Measurements from ENCODE around the gene CPA5.

The CPA5 gene

DNA sequence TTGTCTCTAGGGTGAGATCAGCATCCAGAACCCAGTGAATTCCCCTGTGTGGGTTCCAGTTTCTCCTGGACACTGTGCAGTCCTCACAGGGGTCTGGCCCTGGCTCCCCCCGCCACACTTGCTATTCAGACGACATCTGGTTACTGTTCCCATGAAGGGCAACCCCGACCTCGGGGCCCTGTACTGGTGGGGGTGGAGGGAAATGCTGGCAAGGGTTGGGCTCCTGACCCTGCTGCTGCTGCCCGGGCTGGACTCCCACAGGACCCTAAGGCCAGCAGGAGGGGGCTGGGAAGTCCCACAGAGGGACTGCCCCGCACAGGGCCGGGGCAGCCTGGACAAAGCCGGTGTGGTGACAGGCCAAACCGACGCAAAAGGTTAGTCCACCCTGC is 34.9 kb downstream of the CPA5 start:
- DNase-seq (ENCODE audit: low read depth), result no peak

DNA sequence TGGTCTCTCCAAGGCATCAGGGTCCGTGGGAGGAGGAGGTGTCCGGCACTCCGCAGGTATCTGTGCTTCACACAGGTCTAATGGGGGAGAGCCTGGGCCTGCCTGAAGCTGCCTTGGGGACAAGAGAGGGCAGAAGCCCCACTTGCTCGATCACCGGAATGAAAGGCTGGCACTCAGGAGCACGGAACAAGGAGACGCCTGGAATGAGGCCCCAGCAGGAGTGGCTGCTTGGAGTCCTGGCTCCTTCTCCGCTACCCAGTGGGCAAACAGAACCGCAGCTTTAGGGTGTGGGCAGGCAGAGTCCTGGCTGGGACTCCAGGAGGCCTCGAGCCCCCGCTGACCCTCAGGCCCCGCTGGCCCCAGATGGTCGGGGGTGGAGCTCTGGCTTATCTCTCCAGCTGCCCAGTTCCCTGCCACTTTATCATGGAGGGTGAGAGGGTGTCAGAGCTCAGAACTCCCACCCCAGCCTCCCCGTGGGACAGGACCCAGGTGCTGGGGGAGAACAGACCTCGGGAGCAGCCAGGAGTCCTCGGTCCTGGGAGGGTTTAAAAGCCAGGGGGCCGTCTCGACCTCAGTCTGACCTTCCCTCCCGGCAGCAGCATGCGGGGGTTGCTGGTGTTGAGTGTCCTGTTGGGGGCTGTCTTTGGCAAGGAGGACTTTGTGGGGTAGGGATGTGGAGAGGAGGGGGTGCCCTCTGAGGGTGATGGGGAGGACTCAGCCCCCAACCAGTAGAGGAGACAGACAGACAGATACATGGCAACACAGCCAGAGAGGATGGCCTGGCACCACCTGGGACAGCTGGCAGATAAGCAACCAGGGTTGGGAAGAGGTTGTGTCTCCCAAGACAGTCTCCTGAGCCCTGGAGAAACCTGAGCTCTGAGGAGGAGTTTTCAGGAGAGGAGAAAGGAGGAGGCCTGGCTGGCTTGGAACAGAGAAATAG is 35.6 kb downstream of the CPA5 start, which contains the start of gene CPA1:
CPA1 (plus strand) TSS at position 574 of the 940 bp plus-strand sequence; CDS start at position 601, 27 bp downstream.
- no peak for DNase-seq (ENCODE audit: low read depth)

DNA sequence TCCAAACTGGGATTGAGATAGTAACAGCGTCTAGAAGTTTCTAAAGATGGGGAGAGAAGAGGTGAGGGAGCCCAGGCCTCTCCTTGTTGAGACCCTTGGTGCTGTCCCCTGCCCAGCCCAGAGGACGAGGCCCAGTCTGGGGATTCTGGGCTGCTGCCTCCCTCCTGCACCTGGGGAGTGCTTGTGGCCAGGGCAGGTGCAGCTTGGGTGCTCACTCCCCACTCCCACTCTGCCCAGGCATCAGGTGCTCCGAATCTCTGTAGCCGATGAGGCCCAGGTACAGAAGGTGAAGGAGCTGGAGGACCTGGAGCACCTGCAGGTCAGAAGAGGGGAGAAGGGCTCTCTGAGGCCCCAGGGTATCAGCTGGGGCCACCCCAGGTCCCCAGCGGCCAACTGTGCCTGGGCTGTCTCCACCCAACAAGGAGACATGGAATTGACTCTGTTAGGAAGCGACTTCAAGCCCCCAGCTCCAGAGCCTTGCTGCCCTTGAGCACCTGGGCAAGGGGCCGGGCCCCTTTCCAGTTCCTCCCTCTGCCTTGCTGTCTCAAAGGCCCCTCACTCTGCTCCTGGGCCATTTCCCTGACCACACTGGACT is 36.3 kb downstream of the CPA5 start:
- no peak for DNase-seq (ENCODE audit: low read depth)

DNA sequence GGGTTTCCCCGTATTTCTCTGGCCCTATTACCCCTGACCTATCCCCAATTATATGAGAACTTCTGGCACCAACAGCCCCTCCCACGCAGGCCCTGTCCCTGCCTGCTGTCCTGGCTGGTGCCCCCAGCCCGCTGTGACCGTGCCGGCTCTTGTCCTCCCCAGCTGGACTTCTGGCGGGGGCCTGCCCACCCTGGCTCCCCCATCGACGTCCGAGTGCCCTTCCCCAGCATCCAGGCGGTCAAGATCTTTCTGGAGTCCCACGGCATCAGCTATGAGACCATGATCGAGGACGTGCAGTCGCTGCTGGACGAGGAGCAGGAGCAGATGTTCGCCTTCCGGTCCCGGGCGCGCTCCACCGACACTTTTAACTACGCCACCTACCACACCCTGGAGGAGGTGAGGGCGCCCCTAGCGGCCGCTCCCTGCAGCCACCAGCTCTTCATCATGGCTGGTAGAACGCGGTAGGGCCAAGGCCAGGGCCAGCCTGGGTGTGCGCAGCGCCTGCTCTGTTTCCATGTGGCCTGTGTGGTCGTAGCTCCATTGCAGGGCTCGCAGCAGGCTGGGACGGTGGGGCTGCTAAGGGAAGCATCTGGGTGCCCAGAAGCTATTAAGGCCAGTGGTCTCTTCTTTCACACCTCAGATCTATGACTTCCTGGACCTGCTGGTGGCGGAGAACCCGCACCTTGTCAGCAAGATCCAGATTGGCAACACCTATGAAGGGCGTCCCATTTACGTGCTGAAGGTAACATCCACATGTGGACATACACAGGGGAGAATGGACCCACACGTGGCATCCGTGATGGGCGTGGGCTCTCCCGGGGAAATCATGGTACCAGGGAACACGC is 37.1 kb downstream of the CPA5 start:
- no peak for DNase-seq (ENCODE audit: low read depth)

DNA sequence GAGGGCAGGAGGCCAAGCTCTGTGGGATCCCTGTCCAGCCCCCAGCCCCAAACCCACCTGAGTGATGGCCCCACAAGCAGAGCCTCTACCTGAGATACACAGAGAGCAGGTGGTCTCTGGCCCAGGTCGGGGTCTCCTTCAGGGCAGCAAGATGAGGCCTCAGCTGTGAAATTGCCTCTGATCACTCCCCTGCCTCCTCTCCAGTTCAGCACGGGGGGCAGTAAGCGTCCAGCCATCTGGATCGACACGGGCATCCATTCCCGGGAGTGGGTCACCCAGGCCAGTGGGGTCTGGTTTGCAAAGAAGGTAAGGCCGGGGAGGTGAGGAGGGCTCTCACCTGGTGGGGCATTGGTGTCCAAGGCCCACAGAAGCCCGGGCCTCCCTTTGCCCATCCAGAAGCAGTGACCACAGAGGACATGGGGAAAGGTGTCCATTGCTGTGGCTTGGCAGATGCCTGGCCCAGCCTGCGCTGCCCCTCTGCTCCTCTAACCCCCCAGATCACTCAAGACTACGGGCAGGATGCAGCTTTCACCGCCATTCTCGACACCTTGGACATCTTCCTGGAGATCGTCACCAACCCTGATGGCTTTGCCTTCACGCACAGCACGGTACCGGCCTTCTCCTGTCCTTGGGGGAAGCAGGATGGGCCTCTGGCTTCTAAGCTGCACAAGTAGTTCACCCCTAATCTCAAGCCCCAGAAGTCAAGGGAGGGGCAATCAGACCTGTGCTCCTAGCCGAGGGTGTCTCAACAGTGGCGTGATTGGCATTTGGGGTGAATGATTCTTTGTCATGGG is 38.8 kb downstream of the CPA5 start:
- no peak for DNase-seq (ENCODE audit: low read depth)

DNA sequence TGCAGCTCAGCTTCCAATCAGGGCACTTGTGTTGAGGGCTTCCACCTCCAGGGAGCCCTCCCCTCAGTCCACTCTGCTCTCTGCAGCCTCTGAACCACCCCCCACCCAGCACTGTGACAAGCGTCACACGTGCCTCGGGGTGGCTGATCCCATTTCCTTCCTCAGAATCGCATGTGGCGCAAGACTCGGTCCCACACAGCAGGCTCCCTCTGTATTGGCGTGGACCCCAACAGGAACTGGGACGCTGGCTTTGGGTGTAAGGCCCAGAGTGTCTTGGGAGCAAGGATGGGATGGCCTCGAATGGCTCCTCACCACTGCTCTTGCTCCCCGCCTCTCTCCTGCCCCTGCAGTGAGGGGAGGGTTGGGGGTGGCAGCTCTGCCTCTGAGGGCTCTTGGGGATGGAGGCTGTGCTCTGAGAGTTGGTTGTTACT is 39.8 kb downstream of the CPA5 start:
- no peak for DNase-seq (ENCODE audit: low read depth)

DNA sequence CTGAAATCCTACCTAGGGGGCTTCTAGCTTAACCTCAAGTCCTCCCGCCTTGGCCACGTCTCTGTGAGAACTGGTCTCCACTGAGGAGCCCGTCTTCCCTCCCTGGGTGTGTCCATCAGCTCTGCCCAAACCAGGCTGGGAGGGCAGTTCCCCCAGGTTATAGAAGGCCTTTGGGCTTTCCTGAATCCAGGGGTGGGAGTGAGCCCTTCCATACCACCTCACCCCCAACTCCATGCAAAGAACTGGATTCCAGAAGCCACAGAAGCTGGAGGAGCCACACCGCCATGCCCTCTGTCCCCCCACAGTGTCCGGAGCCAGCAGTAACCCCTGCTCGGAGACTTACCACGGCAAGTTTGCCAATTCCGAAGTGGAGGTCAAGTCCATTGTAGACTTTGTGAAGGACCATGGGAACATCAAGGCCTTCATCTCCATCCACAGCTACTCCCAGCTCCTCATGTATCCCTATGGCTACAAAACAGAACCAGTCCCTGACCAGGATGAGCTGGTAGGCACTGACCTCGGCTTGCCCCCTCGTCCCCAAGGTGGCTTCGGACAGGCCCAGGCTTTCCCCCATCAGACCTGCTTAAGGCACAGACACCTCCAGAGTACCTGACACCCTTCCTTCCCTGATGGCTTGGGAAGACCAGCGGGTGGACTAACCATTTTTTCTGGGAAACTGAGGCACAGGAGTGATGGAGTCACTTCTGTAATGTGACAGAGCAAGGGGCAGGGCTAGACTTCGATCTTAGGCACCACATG is 40.4 kb downstream of the CPA5 start:
- DNase-seq (ENCODE audit: low read depth), result no peak

DNA sequence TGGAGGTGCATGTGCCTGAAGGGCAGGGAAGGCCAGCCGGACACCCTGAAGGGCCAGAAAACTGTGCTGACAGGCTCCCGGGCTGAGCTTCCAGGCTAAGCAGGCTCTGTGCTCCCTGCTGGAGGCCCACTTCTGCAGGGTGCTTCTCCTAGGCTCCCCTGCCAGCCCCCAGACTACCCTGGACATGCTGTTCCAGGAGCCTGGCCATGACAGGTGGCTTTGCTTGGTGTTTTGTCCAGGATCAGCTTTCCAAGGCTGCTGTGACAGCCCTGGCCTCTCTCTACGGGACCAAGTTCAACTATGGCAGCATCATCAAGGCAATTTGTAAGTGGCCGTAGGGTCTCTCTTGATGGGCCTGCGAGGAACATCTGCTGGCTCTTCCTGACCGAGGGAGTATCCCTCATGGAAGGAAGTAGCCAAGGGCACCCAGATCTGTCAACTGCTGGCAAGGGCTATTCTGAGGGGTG is 41.0 kb downstream of the CPA5 start:
- DNase-seq (ENCODE audit: low read depth), result no peak

DNA sequence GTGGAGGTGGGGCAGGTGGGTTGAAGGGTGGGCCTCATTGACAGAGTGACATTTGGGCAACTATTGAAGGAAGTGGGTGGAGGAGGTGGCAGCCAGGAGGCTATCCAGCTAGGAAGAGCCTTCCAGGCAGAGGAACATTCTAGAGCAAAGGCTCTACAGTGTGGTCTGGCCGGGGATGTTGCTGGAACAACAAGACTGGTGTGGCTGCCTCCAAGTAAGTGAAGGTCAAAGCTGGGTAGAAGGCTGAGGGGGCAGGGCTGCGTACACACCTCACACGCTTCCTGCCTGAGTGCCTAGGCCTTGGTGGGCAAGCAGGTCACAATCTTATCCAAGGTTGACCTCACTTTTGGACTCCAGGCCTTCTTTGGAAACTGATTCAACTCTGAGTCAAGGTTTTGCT is 42.3 kb downstream of the CPA5 start:
- DNase-seq (ENCODE audit: low read depth), result no peak

DNA sequence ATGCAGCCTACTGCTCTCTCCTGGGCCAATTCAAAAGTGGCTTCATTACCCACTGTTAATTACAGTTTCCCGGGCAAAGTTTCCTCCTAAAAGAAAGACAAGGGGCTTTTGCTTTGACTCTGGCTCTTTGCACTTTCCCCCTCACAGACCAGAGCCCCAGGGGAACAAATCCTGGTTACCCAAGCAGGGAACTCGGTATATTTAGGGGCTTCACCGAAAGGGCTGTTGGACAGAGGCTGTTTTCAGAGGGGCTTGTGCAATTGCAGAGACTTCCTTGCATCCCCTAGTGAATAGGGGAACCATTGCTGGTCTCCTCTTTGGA is 42.7 kb downstream of the CPA5 start:
- DNase-seq (ENCODE audit: low read depth), result no peak

DNA sequence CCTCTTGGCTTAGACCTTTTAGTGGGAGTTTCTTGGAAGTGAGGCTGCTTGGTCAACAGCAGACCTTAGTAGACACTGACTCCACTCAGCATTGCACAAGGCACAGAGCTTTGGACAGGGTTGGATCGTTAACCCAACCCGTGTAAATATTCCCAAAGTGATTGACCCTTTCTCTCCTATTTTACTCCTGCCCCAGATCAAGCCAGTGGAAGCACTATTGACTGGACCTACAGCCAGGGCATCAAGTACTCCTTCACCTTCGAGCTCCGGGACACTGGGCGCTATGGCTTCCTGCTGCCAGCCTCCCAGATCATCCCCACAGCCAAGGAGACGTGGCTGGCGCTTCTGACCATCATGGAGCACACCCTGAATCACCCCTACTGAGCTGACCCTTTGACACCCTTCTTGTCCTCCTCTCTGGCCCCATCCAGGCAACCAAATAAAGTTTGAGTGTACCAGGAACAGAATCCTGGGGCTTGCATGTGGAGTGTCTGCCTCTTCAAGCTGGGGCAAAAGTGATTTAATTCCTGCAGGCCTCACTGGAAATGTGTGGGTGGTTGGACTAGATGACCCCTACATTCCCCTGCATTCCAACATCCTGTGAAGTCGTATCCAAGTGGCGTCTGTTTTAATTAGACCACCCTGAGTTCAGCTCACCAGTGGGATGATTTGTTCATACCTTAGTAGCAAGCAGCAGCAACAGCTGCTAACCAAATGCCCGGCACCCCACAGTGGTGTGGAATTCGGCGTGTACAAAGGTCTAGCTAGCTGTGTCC is 43.2 kb downstream of the CPA5 start:
- DNase-seq (ENCODE audit: low read depth), result no peak

DNA sequence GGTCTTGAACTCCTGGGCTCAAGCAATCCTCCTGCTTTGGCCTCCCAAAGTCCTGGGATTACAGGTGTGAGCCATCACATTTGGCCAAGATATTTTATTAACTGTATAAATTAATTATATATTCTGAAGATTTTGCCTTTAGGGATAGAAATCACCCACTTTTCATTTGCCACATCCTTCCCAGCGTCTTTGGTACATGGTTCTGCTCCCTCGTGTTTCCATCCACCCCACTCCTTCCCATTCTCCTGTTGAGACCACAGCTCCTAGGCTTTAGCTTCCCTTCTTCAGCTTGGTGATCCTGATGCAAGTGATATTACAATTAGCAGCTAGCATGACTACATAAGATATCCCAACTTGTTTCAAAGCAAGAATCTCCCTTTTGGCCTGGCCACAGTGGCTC is 44.1 kb downstream of the CPA5 start:
- DNase-seq (ENCODE audit: low read depth), result no peak

DNA sequence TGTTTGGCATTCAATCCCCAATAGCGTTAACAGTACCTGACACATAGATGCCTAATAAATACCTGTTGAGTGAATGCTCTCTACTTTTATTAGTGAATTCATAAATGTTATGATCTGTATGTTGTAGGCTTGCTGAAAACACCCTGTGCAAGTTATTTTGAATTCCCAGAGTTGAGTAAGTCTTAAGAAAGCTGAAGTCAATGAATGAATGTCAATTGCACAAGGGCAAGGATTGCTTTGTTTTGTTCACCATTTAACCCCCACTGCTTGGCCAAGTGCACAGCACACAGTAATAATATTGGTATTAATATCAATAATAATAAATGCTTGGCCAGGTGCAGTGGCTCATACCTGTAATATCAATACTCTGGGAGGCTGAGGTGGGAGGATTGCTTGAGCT is 45.9 kb downstream of the CPA5 start:
- no peak for DNase-seq (ENCODE audit: low read depth)

DNA sequence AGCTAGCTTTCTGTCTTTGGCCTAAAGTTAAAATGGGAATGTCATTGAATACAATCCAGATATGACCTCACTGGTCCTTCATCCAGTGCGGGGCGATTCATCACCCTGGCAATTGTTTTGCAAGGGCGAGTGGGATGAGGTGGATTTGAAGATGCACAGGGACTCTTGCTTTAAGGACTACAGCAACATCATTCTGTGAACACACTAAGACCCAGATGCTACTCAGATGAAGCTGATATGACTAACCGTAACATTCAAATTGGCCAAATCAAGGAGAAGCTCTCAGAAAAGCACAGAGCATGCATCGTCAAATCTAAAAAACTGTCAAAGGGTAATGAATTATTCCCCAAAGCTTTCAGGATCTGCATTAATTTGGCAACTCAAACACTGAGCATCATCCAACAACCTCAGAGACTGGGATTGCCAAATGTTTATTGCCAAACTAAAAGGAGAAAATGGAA is 48.5 kb downstream of the CPA5 start:
- no peak for DNase-seq (ENCODE audit: low read depth)

DNA sequence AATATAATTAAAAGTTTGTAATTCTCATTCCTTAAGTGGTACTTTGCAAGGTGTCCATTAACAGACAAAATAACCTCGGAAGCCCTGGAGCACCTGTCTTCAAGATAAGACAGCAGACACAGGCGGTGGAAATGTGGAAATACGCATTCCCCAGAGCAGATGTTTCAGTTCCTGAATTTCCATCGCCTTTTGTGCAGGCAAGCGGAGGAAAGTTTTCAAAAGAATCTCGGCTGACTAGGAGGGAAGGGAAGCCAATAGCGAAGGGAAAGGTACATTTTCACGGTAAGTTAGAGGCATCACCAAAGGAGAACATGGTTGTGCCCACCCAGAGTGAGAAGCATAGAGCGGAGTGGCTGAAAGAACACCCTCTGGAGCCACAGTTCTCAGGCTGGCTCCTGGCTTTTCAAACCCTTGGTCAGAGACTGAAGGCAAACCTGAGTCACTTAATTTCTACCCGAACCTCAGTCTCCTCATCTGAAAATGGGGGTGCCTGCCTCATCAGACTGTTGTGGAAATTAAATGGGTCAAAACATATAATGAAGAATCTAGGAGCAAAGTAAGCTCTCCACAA is 49.3 kb downstream of the CPA5 start:
- DNase-seq (ENCODE audit: low read depth), result no peak

DNA sequence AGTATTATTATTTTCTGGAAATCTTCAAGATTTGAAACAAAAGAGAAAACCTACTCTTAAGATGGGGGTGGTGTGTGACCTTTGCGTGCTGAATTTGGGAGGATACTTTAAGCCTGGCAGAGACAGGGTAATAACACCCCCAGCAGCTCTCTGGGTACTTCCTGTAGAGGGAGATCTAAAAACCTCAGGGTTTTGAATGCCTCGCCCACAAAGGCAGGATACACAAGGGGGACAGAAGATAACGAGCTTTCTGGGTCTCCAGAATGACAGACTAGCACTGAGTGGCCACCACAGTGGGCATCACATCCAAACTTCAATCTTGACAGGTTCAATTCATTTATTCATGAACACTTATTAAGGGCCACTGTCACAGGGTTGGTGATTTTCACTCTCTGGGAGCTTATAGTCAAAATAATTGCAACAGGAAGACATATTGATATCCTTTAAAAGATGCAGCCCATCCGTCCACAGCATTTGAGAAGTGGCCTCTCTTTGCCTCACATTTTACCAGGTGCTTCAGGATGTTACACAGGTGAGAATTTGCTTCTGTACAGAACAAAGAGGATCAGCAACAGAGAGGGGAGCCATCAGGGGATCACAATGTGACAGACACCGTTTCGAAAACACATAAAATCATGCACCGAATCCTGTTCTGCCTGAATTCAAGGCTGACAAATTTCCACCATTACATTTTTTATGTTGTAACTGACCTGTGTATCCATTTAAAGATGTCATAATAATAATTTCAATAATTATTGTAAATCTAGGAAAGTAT is 50.0 kb downstream of the CPA5 start:
- DNase-seq (ENCODE audit: low read depth), result peak; percentile 15

DNA sequence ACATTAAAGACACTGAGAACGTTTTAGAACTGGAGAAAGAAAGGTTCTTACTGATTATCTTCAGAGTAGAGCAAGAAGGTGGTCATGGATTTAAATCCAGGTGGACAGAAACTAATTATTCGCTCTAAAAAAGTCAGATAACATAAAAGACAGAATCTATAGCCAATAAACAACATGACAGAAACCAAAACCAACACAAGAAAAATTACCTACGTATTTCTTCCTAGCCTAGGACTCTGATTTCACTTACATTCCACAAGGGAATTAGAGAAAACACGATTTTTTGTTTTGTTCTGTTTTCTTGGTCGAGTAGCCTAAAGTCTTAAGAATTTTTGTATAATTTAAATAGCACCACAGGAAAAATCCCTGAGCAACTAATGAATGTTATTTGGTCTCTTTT is 50.8 kb downstream of the CPA5 start:
- no peak for DNase-seq (ENCODE audit: low read depth)

DNA sequence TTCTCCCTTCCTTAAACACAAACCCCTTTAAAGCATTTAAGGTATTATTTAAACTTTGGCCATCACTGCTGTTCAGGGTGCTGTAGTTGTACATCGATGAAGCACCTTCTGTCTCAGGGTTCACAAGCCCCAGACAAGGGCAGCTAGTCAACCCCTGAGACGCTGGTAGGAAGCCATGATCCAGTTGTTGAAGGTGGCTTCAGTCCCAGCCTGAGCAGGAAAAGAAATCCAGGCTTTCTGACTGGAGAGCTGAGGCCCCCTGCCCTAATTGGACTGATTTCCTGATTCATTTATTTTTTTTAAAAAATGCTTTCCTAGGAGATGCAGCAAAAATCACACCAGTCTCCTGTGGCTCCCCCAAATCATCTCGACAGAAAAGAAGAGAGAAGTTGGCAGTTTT is 51.5 kb downstream of the CPA5 start:
- no peak for DNase-seq (ENCODE audit: low read depth)

All from activated T-cell treated with anti-CD3 and anti-CD28 coated beads for 24 hours (primary cell).